HG03439 (cell line): ENCODE measurements around the gene GNAI2.
A peak's percentile ranks its signal among the peaks of the same experiment; 100 is the strongest.

Experiments
- ATAC-seq: cut with Tn5 transposase; IDR thresholded peaks from one replicate; pipeline ENCODE4 v1.9.1; 2021; ENCODE audit warnings: mild to moderate bottlenecking, moderate library complexity; ENCODE audit not compliant: unreplicated experiment

Gene GNAI2

DNA sequence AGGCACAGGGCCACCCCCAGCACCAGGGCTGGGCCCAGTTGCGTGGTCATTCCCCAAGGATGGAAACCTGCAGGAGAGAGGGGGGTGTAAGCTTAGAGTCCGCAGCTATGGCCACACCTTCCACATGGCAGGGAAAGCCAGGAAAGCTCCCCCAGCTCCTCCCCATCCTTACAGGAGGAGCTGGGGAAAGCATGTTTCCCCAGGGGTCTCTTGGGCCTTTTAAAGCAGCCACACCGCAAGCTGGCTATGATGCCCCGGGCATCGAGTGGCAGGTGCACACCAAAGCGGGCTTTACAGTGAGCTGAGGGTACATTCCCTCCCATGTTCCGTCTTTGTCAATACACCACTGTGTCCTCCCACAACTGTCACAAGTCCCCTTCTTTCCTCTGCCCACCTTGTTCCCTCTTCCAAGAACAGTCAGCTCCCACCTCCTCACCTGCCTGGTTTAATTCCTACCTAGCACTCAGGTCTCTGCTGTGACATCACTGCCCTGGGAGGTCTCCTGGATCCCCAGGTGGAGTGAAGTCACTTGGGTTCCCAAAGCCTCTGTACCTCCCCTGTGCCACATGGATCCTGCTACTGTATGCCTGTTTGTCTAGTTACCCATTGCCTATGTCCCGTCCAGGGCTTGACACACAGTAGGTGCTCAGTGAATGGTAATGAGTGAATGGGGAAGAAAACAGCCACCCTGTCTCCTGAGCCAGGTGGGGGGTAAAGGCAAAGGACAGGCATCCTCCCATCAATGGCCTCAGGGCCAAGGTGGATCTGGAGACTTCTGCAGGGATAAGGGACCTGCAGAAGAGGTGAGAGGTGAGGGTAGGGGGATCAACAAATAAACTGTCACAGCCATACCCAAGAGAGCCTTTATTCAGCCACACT, 59.8 kb downstream of the GNAI2 start:
- no peak for ATAC-seq

DNA sequence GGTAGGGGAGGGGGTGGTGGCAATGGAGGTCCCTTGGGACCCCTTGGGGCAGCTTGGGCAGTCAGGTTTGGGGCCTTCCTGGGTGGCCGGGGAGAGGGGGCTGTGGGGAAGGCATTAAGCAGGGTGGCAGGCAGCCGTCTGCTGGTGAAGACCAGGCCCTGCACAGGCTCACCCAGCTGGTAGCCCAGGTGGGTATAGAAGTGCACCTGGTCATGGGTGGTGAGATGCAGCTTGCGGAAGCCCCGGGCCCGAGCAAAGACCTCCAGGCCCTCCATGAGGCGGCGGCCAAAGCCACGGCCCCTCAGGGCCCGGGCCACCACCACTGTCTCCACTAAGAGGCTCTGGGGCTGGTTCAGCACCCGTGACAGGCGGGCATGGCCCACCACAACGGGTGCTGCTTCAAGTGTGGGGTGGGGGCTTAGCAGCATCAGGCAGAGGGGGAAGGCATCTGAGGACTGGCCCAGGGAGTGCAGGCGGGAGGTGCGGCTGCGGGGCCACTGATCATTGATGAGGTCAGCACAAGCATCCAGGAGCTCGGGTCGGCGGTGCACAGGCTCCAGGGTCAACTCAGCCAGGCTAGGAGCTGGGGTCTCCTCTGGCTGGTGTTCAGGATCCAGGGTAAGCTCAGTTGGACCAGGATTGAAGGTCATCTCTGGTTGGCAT, 60.8 kb downstream of the GNAI2 start:
- no peak for ATAC-seq

DNA sequence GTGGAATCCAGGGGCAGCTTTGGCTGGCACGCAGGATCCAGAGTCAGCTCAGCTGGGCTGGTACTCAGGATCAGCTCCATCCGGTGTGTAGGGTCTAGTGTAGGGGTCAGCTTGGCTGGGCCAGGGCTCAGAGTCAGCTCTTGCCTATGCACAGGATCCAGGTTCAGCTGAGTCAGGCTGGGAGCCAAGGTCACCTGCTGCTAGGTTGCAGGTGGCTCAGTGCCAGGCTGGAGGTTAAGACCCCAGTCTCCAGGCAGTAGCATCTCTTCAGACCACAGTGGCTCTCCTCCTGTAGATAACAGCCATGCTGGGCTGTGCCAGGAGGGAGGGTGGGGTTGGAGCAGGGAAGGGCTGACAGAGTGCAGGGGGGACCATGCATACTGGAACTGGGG, 61.4 kb downstream of the GNAI2 start:
- ATAC-seq: no peak

DNA sequence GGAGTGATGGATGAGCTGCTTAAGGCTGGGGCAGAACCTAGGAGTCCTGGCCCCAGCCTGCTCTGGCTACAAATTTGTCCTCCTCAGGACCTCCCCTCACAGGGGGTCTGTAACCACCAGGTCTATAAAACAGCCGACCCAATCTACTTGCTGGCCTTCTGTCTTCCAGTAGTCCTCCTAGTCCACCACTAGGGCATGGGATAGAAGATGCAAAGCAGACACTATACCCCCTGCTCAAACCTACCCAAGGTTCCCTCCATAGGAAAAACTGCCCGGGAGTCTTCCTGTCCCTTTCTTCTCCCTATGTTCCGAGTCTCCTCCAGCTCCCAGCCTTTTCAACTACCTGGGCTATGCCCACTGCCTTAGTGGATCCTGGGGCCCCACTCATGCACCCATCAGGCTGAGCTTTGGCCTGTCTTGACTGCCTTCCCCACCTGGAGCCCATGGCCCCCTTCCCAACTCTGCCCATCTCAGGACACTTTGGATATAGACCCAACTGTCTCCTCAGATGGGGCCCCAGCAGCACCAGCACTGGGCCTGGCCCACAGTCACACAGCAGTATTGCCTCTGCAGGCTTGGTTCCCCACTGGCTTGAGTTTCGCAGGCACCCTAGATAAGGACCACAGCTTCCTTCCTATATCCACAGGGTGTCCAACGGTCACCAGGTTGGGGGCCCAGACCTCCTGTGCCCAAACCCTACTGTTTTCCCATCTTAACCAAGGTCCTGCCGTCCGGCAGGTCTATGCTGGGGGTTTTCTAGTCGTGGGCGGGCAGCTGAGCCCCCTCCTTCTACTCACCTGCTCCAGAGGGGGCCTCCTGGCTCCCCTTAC, 62.1 kb downstream of the GNAI2 start:
- ATAC-seq: no peak

DNA sequence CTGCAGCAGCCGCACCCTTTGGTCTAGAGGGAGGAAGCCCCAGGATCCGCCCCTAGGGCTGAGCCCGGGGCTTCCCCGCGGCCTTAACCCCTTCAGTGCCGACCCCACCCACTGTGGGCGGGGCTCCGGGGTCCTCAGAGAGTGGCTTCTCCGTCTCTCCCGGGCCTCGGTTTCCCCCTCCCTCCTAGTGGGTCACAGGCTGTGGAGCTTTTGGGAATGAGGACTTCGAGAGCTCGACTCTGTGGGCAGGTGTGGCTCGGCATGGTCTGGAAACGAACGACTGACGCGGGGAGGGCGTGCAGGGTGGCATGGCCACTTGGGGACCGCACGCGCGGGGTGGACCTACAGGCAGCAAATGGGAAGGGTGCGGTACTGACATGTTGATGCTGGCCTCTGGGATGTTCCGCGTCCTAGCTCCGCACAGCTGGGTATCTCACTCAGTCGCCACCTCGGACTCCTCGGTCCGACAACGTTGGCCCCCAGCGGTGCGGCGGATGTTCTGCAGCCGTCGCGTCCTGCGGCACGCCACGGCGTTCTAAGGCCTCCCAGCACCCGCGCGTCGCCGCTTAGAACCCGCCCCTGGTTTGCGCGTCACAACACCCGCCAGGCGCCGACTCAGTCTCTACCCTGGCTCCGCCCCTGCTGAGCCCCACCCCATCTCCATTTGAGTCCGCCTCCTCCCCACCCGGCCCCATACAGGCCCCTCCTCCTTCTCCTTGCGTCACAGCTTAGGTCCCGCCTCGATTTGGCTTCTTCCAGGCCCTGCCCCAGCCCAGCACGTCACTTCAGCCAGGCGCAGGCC, 63.0 kb downstream of the GNAI2 start, which contains the start of the genes HYAL3 and NAA80:
HYAL3 (minus strand) TSS at position 570 of the 802 bp plus-strand sequence. CDS start 3,803 bp downstream, outside the sequence.
NAA80 (minus strand) TSS at position 570 of the 802 bp plus-strand sequence. CDS start 1,942 bp downstream, outside the sequence.
- peak; percentile 81 for ATAC-seq

DNA sequence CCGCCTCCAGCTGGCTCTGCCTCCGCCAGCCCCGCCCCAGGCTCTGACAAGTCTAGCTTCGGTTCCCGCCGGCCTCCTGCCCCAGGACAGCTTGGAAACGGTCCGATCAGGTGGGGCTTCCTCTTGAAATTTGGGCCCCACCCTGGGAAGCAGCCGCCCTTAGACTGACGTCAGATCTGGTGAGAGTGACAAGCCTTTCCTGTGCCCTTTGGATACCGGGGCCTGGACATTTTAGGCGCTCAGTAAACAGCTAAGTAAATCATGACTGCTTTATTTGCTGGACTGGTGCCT, 63.6 kb downstream of the GNAI2 start:
- no peak for ATAC-seq

DNA sequence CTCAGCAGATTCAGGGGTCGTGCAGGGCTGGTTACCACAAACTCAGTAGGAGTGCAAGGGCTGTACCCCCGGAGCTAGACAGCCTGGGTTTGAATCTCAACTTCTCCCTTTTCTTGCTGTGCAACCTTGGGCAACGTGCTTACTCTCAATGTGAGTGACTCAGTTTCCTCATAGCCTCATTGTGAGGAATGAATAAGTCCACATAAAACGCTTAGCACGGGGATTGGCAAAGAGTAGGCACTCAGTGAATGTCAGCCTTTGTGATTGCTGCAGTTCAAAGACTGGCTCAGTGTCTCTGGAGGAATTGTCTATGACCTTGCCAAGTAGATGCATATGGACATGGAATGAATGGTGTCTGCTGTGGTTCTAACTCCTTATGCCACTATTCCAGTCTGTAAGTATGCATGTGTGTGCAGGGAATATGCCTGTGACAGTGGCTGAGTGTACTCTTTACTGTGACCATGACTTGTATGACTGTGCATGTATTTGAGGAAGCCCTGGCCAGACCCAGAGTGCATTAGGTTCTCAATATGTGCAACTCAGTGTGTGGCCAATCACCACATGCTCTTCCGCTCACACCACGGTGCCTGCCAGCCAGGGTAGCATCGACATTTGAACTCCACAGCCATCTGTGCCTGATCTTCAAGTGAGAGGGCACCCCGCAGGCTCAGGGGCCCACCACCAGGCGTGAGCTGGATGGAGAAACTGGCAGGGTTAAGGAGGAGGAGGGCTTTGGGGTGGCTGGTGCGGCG, 64.1 kb downstream of the GNAI2 start:
- ATAC-seq: no peak

DNA sequence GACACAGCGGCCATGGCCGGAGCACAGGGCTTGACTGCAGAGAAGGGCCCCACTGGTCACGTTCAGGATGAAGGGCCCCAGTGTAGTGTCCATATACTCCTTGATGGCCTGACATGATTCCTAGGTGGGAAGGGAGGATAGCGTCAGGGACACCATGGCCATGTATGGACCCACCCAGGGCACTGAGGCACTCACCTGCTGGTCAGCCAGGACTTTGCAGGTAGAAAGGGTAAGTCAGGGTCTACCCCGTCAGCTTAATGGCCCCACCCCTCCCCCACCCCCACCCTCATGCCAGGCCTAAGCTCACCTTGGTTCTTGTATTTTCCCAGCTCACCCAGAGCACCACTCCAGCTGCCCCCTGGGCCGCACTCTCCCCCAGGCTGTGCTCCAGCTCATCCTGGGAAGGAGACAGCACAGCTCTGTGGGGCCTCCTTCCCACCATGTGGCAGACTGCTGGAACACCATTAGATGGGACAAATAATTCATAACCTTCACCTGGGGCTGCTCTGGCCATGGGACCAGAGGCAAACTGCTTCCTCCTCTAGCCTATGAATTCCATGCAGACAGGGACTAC, 64.8 kb downstream of the GNAI2 start:
- no peak for ATAC-seq

DNA sequence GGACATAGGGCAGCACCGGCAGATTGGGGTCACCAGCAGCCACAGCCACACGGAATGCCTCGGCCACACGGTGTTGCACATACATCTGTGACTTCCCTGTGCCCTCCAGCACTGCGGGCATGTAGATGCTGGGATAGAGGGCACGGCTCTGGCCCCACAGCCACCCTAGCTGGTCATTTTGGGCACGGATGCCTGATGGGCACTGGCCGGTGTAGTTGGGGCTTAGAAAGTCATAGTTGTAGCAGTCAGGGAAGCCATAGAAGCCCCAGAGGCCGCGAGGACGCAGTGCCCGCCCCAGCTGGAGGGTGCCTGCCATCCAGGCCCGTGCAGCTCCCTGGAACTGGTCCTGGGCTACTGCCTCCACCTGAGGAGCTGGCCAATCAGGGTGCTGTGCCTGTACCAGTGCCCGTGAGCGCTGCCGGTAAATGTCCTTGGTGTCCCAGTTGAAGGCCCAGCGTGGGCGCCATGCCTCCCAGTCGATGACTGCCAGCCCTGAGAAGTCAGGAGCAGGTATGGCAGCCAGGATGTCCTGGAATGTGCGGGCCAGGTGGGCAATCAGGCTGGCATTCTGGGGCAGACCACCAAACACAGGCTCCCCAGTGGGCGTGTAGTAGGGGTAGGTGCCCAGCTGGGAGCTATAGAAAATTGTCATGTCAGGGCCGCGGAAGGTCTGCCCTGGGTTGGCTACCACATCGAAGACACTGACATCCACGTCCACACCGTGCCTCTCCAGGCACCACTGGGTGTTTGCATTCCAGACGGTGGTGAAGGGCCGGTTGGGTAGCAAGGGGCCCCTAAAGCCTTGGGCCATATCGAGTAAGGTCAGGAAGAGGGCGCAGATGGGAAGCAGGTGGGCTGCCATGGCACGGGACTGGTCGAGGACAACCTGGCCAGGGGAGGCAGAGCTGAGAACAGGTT, 66.3 kb downstream of the GNAI2 start:
- no peak for ATAC-seq

DNA sequence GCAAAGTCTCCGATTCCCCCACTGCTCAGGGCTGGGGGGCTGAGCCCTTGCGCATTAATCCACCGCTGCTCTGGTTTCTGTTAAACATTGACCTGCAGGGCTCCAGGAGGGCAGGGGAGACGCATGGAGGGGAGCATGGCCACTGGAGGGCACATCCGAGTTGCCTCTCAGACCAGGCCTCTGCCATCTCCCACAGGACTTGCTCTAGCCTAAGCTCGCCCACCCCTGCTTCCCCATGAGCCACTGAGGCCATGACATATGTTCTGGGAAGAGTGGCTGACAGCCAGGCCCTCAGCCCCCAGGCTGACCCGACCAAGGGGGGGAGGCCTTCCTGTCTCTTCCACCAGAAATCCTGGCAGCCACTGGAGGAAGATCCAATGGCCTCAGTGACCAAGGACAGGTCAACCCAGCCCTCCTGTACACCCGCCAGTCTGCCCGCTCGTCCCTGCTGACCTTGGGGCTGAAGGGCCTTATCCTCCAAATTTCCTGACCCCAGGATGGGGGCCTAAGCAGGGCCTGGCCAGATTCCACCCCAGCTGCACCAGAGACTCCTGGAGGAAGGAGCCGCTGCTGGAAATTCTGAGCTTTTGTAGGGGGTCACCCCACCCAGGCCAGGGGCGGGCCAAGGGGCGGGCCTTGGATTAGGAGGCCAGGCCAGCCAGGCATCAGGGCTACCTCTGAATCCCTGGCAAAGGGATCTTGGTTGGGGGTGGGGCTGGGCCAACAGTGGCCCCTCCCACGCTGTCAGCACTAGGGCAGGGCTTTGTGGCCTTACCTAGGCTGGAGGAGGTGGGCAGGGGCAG, 67.2 kb downstream of the GNAI2 start, which contains the start of gene HYAL1:
HYAL1 (minus strand) TSS at position 562 of the 803 bp plus-strand sequence. CDS start 618 bp downstream, outside the sequence.
- ATAC-seq: no peak

DNA sequence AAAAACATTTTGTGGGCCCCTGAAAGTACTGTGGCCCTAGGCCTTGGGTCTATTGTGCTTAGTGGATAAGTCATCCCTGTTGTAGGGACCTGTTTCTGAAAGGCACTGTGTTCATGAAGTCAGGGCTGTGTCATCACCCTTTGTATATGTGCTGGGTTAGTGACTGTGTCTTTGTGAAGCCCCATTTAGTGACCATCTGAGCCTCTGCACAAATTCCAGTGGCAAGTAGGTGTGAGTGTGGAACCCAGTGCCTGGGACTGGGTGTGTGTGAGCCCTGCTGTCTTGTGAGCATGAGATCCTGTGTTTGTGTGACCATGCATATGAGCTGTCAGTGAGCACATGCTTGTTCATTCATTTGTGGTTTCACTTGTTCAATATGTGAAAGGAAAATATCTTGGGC, 68.6 kb downstream of the GNAI2 start:
- no peak for ATAC-seq
